IMR-90 (cell line): ENCODE measurements around the gene MEX3A. TPM values are rescaled to one million over a fixed set of nuclear protein-coding genes. Genes with fewer than 3 reads are reported as not detected.

Experiments
- ATAC-seq: fragments of 200-7000 bp; cut with Tn5 transposase; 2 replicates; pipeline ENCODE4 v1.9.1; 2020; ENCODE audit warnings: low read depth, mild to moderate bottlenecking, moderate library complexity
- BruUV-seq: library from RNA; stranded (reverse); fragments of 400-500 nt; replicated peaks from 2 replicates; lab custom pipeline; 2021; lab: Mats Ljungman, UMichigan
- CTCF ChIA-PET: fragments of 300-600 bp; formaldehyde crosslinking; extraction: SDS; loops from one replicate; lab custom pipeline; 2021; ENCODE audit warnings: antibody characterized with exemption; lab: Yijun Ruan, JAX
- POLR2A ChIA-PET: fragments of 300-600 bp; sonication (Branson Sonifier 250); formaldehyde crosslinking; loops from one replicate; lab custom pipeline; 2022; ENCODE audit warnings: antibody characterized with exemption; ENCODE audit not compliant: unreplicated experiment; lab: Charles Lee
- DNase-seq: peaks from one replicate; pipeline ENCODE4 v3.0.0; 2013
- H2AFZ ChIP-seq: replicated peaks from 2 replicates; pipeline ENCODE3; 2013; ENCODE audit warnings: low read length, mild to moderate bottlenecking; ENCODE audit not compliant: poor library complexity
- H2AK5ac ChIP-seq: 2 replicates; pipeline ENCODE4 v1.6.1; 2013; ENCODE audit warnings: low read depth, low read length, inconsistent platforms
- H2AK9ac ChIP-seq: replicated peaks from 2 replicates; pipeline ENCODE3; 2013; ENCODE audit warnings: mild to moderate bottlenecking, low read depth, low read length, moderate library complexity; ENCODE audit not compliant: poor library complexity
- H2BK120ac ChIP-seq: 2 replicates; pipeline ENCODE4 v1.6.1; 2013; ENCODE audit warnings: low read depth, low read length, inconsistent platforms
- H2BK15ac ChIP-seq: 3 replicates; pipeline ENCODE4 v1.6.1; 2013; ENCODE audit warnings: low read depth, low read length, inconsistent platforms
- H2BK20ac ChIP-seq: 2 replicates; pipeline ENCODE4 v1.6.1; 2013; ENCODE audit warnings: low read depth, mild to moderate bottlenecking, inconsistent platforms, low read length, moderate library complexity
- H2BK5ac ChIP-seq: 2 replicates; pipeline ENCODE4 v1.6.1; 2013; ENCODE audit warnings: mild to moderate bottlenecking, low read depth, low read length, inconsistent platforms; ENCODE audit not compliant: poor library complexity, severe bottlenecking
- H3K14ac ChIP-seq: replicated peaks from 2 replicates; pipeline ENCODE4 v1.6.1; 2013; ENCODE audit warnings: low read depth, low read length, inconsistent platforms
- H3K18ac ChIP-seq: 2 replicates; pipeline ENCODE4 v1.6.1; 2013; ENCODE audit warnings: low read depth, low read length, control low read depth
- H3K23ac ChIP-seq: 2 replicates; pipeline ENCODE4 v1.6.1; 2013; ENCODE audit warnings: low read depth, low read length, inconsistent platforms
- H3K27ac ChIP-seq: 2 replicates; pipeline ENCODE4 v1.5.1; 2013; ENCODE audit warnings: mild to moderate bottlenecking, control low read depth, low read length; ENCODE audit not compliant: insufficient read depth
- H3K27me3 ChIP-seq: 2 replicates; pipeline ENCODE4 v1.6.1; 2013; ENCODE audit warnings: low read length; ENCODE audit not compliant: control insufficient read depth, insufficient read depth
- H3K36me3 ChIP-seq: 2 replicates; pipeline ENCODE4 v1.6.1; 2013; ENCODE audit warnings: low read length, mixed read lengths; ENCODE audit not compliant: control insufficient read depth, insufficient read depth
- H3K4ac ChIP-seq: 2 replicates; pipeline ENCODE4 v1.6.1; 2013; ENCODE audit warnings: low read depth, low read length, inconsistent platforms
- H3K4me1 ChIP-seq: 2 replicates; pipeline ENCODE4 v1.6.1; 2013; ENCODE audit warnings: low read length, mixed read lengths; ENCODE audit not compliant: control insufficient read depth, insufficient read depth
- H3K4me2 ChIP-seq: 2 replicates; pipeline ENCODE4 v1.6.1; 2013; ENCODE audit warnings: low read depth, mild to moderate bottlenecking, control low read depth, low read length, moderate library complexity
- H3K4me3 ChIP-seq: 2 replicates; pipeline ENCODE4 v1.5.1; 2013; ENCODE audit warnings: low read depth, mild to moderate bottlenecking, control low read depth, low read length, moderate library complexity; ENCODE audit not compliant: insufficient read depth
- H3K56ac ChIP-seq: 2 replicates; pipeline ENCODE4 v1.6.1; 2013; ENCODE audit warnings: low read length, inconsistent platforms; ENCODE audit not compliant: insufficient read depth; ENCODE audit errors: extremely low read depth
- H3K79me1 ChIP-seq, 2 experiments: 2 replicates each; pipeline ENCODE4 v1.6.1; 2013; ENCODE audit warnings: low read length in 2 of 2, inconsistent platforms in 1 of 2, low read depth in 1 of 2
- H3K9ac ChIP-seq: 2 replicates; pipeline ENCODE4 v1.6.1; 2013; ENCODE audit warnings: low read depth, low read length, control low read depth
- H3K9me1 ChIP-seq: 2 replicates; pipeline ENCODE4 v1.6.1; 2013; ENCODE audit warnings: low read length, inconsistent platforms; ENCODE audit not compliant: insufficient read depth
- H3K9me3 ChIP-seq: 2 replicates; pipeline ENCODE4 v1.6.1; 2013; ENCODE audit warnings: low read length; ENCODE audit not compliant: control insufficient read depth, insufficient read depth
- H4K20me1 ChIP-seq: 2 replicates; pipeline ENCODE4 v1.6.1; 2013; ENCODE audit warnings: low read length, inconsistent platforms; ENCODE audit not compliant: insufficient read depth
- H4K5ac ChIP-seq: 2 replicates; pipeline ENCODE4 v1.6.1; 2013; ENCODE audit warnings: mild to moderate bottlenecking, low read depth, low read length, control low read depth
- H4K8ac ChIP-seq, 2 experiments: 2 replicates each; pipeline ENCODE4 v1.6.1; 2013; ENCODE audit warnings: low read depth in 2 of 2, low read length in 2 of 2, control low read depth in 1 of 2, inconsistent platforms in 1 of 2
- H4K91ac ChIP-seq: 2 replicates; pipeline ENCODE4 v1.6.1; 2013; ENCODE audit warnings: low read depth, low read length, inconsistent platforms; ENCODE audit not compliant: insufficient read depth
- BHLHE40 ChIP-seq: fragments of 150-350 bp; IDR thresholded peaks from 2 replicates; pipeline ENCODE4 v1.6.1; 2016; ENCODE audit warnings: mild to moderate bottlenecking, low read depth, low read length
- CEBPB ChIP-seq: IDR thresholded peaks from 2 replicates; pipeline ENCODE4 v1.6.1; 2012; ENCODE audit warnings: low read depth, low read length, improper control_type of control experiment
- CTCF ChIP-seq: conservative IDR thresholded peaks from 2 replicates; pipeline ENCODE4 v1.5.1; 2012; ENCODE audit warnings: mild to moderate bottlenecking, low read depth, low read length, improper control_type of control experiment
- ELK1 ChIP-seq: fragments of 150-350 bp; IDR thresholded peaks from 2 replicates; pipeline ENCODE4 v1.6.1; 2016; ENCODE audit warnings: low read depth, mild to moderate bottlenecking, low read length, moderate library complexity, borderline replicate concordance
- FOS ChIP-seq: fragments of 150-350 bp; IDR thresholded peaks from 2 replicates; pipeline ENCODE4 v1.6.1; 2016; ENCODE audit warnings: low read depth, low read length
- MAZ ChIP-seq: IDR thresholded peaks from 2 replicates; pipeline ENCODE4 v1.6.1; 2012; ENCODE audit warnings: low read depth, mild to moderate bottlenecking, low read length, improper control_type of control experiment, moderate library complexity, borderline replicate concordance
- MXI1 ChIP-seq: IDR thresholded peaks from 2 replicates; pipeline ENCODE4 v1.6.1; 2012; ENCODE audit warnings: low read depth, mild to moderate bottlenecking, low read length, moderate library complexity, borderline replicate concordance
- RFX5 ChIP-seq: IDR thresholded peaks from 2 replicates; pipeline ENCODE4 v1.8.0; 2012; ENCODE audit warnings: low read depth, mild to moderate bottlenecking, low read length, moderate library complexity
- SMC3 ChIP-seq: fragments of 150-350 bp; IDR thresholded peaks from 2 replicates; pipeline ENCODE4 v1.6.1; 2016; ENCODE audit warnings: low read depth, mild to moderate bottlenecking, antibody characterized with exemption, low read length, moderate library complexity
- USF2 ChIP-seq: fragments of 150-350 bp; IDR thresholded peaks from 2 replicates; pipeline ENCODE4 v1.6.1; 2017; ENCODE audit warnings: mild to moderate bottlenecking, antibody characterized with exemption, low read length, low read depth
- WGBS, 2 experiments: methylation state at CpG; one replicate each; pipeline versions ENCODE4 v1.1.5 to v1.1.7; 2013; ENCODE audit warnings: missing lambda C conversion rate in 2 of 2; ENCODE audit not compliant: insufficient read length in 1 of 2; ENCODE audit errors: extremely low coverage in 2 of 2; 5-methylcytosine and 5-hydroxymethylcytosine counted together
- dilution Hi-C: fragments of 300-500 bp; cut with HindIII; formaldehyde crosslinking; loops from one replicate; pipeline ENCODE4 v1.14.3; 2018; ENCODE audit warnings: low sequenced_read_pairs; ENCODE audit not compliant: unreplicated experiment
- in situ Hi-C: fragments of 300-500 bp; cut with MboI; formaldehyde crosslinking; loops from 3 replicates; pipeline ENCODE4 v1.14.3; 2019; ENCODE audit warnings: low sequenced_read_pairs, inconsistent platforms, mixed read lengths
- intact Hi-C: fragments of 100-400 bp; cut with micrococcal nuclease; formaldehyde crosslinking; loops from 2 replicates; pipeline ENCODE4 v1.10.0; 2022
- polyA plus RNA-seq, 3 experiments: library from polyadenylated mRNA; depleted of rRNA; stranded (reverse); fragments of >200 nt; gene quantifications; 2 replicates each; pipeline ENCODE4 v1.2.3, GENCODE V29; 2012; ENCODE audit warnings: low replicate concordance in 1 of 3
- total RNA-seq: library from RNA; depleted of rRNA; stranded (reverse); fragments of >200 nt; gene quantifications from 2 replicates; pipeline ENCODE4 v1.2.3, GENCODE V29; 2012

Gene MEX3A
- total and polyA plus RNA-seq, 2 of the 4 experiments (the other 2 are of a cell fraction), result 2.3 to 9.0 TPM

GRCh38 chr1:156052862-156053767, 29.1 kb downstream of the MEX3A start:
- H3K4ac ChIP-seq, result peak overlapping the region; percentile 12
- H3K27me3 ChIP-seq, result no peaks in the 10 kb centered on the region
- H4K20me1 ChIP-seq, result 0 out of 2 replicates have a peak, but pooled peaks cover 2% of the 10 kb centered on the region
- no peak overlapping the region for H3K56ac ChIP-seq
- DNase-seq (peak; percentile 69), ATAC-seq (peak; percentile 26)
- TF ChIP-seq MAZ, result 0 out of 2 replicates have a peak, but pooled peaks have one; percentile 12
- peak; percentile 40 for TF ChIP-seq CTCF
- TF ChIP-seq SMC3, result no peak
- TF ChIP-seq BHLHE40, result no peak
- 0 out of 2 replicates have a peak, but pooled peaks have one; percentile 44 for TF ChIP-seq MXI1
- TF ChIP-seq FOS, result no peak
- no peak for TF ChIP-seq RFX5
- no peak for TF ChIP-seq CEBPB
- no peak for TF ChIP-seq USF2
- TF ChIP-seq ELK1, result no peak
- no peak overlapping the region for H2BK120ac ChIP-seq
- H3K18ac ChIP-seq, result no peak overlapping the region
- H3K4me3 ChIP-seq, result peak overlapping the region; percentile 68
- no peak overlapping the region for H2BK5ac ChIP-seq
- no TSS peak for BruUV-seq
- CTCF ChIA-PET, result no interaction called here
- H4K8ac ChIP-seq, result no peak overlapping the region; a peak in 1 of 4 replicates
- intact Hi-C loops, result loop anchor here (2.0 kb wide), 1 partner anchor 26 kb away; no protein-coding TSS in a partner anchor
- H3K23ac ChIP-seq, result no peak overlapping the region
- no peak overlapping the region; the same call in 1 of the 2 replicates for H4K91ac ChIP-seq
- H2BK20ac ChIP-seq, result no peak overlapping the region
- H2AK9ac ChIP-seq, result peak overlapping the region; percentile 85
- H2AK5ac ChIP-seq, result no peak overlapping the region
- H3K9me1 ChIP-seq, result peaks cover 18% of the 10 kb centered on the region
- POLR2A ChIA-PET, result no interaction called here
- no peaks in the 10 kb centered on the region for H3K9me3 ChIP-seq
- H3K79me1 ChIP-seq, result peaks cover 30 to 73% of the 10 kb centered on the region in 2 experiments
- H3K4me1 ChIP-seq, result peaks cover 4% of the 10 kb centered on the region; the same call in 1 of the 2 replicates
- dilution Hi-C loops, result no loop called here
- H2BK15ac ChIP-seq, result no peak overlapping the region
- WGBS, 2 experiments, result 1% methylated on average over 12 of the region's 63 CpGs; no CpG with 5 or more reads in 1 of the 2 experiments
- no peak overlapping the region for H3K14ac ChIP-seq
- peak overlapping the region; percentile 70 for H3K4me2 ChIP-seq
- in situ Hi-C loops, result no loop called here
- H3K27ac ChIP-seq, result peak overlapping the region; percentile 64
- H2AFZ ChIP-seq, result peak overlapping the region; percentile 93
- H3K9ac ChIP-seq, result peak overlapping the region; percentile 62
- H3K36me3 ChIP-seq, result peaks cover 19% of the 10 kb centered on the region
- H4K5ac ChIP-seq, result no peak overlapping the region
